ENCODE results near the gene KHSRP.
A peak's percentile ranks its signal among the peaks of the same experiment; 100 is the strongest.

Gene KHSRP

GRCh38 chr19:6424195-6424938 lies at the start of gene KHSRP:
TSS of gene KHSRP (minus strand) at chr19:6424811. CDS start at chr19:6424701, 110 bp downstream.
- intact Hi-C loops (cut with DNase I) = loop anchor here (2.0 kb wide), 1 partner anchor 32 kb away; the partner anchor contains the start of gene GTF2F1
- peak in 9 of 42 donors; percentile 4 to 98 (median 58) for DNase-seq

GRCh38 chr19:6473647-6474046 lies 49.0 kb upstream of the KHSRP start:
- intact Hi-C loops (cut with DNase I) = no loop called here
- no peak for DNase-seq

- DNase-seq = no peak
- intact Hi-C loops (cut with DNase I) = no loop called here
Measured at GRCh38 chr19:6472713-6473112, 48.1 kb upstream of the KHSRP start.

GRCh38 chr19:6471076-6471475 lies 46.5 kb upstream of the KHSRP start:
- intact Hi-C loops (cut with DNase I) = no loop called here
- no peak for DNase-seq

- DNase-seq = no peak
- intact Hi-C loops (cut with DNase I) = no loop called here
Measured at GRCh38 chr19:6470173-6470572, 45.6 kb upstream of the KHSRP start.

GRCh38 chr19:6467384-6467783 lies 42.8 kb upstream of the KHSRP start:
- DNase-seq = no peak
- intact Hi-C loops (cut with DNase I) = no loop called here

- intact Hi-C loops (cut with DNase I) = no loop called here
- DNase-seq = no peak
Measured at GRCh38 chr19:6466526-6467248, 42.1 kb upstream of the KHSRP start.

- intact Hi-C loops (cut with DNase I) = no loop called here
- peak in 10 of 42 donors; percentile 20 to 70 (median 50) for DNase-seq
Measured at GRCh38 chr19:6465663-6466062, 41.1 kb upstream of the KHSRP start.

- no peak for DNase-seq
- intact Hi-C loops (cut with DNase I) = no loop called here
Measured at GRCh38 chr19:6465006-6465405, 40.4 kb upstream of the KHSRP start.

GRCh38 chr19:6464070-6464873 lies 39.7 kb upstream of the KHSRP start, which contains the start of gene CRB3:
TSS of gene CRB3 (plus strand) at chr19:6464271. CDS start at chr19:6464702, 431 bp downstream.
- no peak for DNase-seq
- intact Hi-C loops (cut with DNase I) = no loop called here

GRCh38 chr19:6460099-6460884 lies 35.7 kb upstream of the KHSRP start:
- intact Hi-C loops (cut with DNase I) = no loop called here
- DNase-seq = peak; percentile 98 to 100 (median 100)

GRCh38 chr19:6459262-6460098 lies 34.9 kb upstream of the KHSRP start, which contains the start of gene SLC25A23:
TSS of gene SLC25A23 (minus strand) at chr19:6459792. CDS start at chr19:6459628, 164 bp downstream.
- intact Hi-C loops (cut with DNase I) = no loop called here
- peak; percentile 29 to 89 (median 78) for DNase-seq

- intact Hi-C loops (cut with DNase I) = no loop called here
- peak in 4 of 42 donors; percentile 16 to 40 (median 30) for DNase-seq
Measured at GRCh38 chr19:6458695-6459261, 34.2 kb upstream of the KHSRP start.

- peak in 38 of 42 donors; percentile 29 to 87 (median 52) for DNase-seq
Measured at GRCh38 chr19:6457958-6458694, 33.5 kb upstream of the KHSRP start.

GRCh38 chr19:6455924-6456323 lies 31.3 kb upstream of the KHSRP start:
- intact Hi-C loops (cut with DNase I) = no loop called here
- DNase-seq = peak in 32 of 42 donors; percentile 17 to 78 (median 49)

More at GRCh38 chr19:6457958-6458694, 33.5 kb upstream of the KHSRP start:
- intact Hi-C loops (cut with DNase I) = no loop called here

GRCh38 chr19:6453951-6454565 lies 29.4 kb upstream of the KHSRP start:
- no peak for DNase-seq
- intact Hi-C loops (cut with DNase I) = no loop called here
